Memory B cell (primary cell): ENCODE measurements around the gene AQP9.

Experiments
- ATAC-seq: fragments of 150-1000 bp; cut with Tn5 transposase; 2 replicates; pipeline ENCODE4 v1.10.0; 2021; ENCODE audit warnings: low read depth, mild to moderate bottlenecking, moderate library complexity
- DNase-seq, 2 donors: peaks; one replicate each; pipeline ENCODE4 v3.0.0; 2022; ENCODE audit warnings: low spot score in 2 of 2
- H3K27ac Mint-ChIP-seq: one replicate; pipeline ENCODE4 v1.8.0; 2022; ENCODE audit warnings: mild to moderate bottlenecking, moderate library complexity, mixed read lengths
- H3K27me3 Mint-ChIP-seq: one replicate; pipeline ENCODE4 v1.8.0; 2022; ENCODE audit warnings: mixed read lengths
- H3K36me3 Mint-ChIP-seq: one replicate; pipeline ENCODE4 v1.8.0; 2022; ENCODE audit warnings: mild to moderate bottlenecking, mixed read lengths
- H3K4me1 Mint-ChIP-seq: one replicate; pipeline ENCODE4 v1.8.0; 2022; ENCODE audit warnings: mixed read lengths
- H3K4me3 Mint-ChIP-seq: one replicate; pipeline ENCODE4 v1.8.0; 2022; ENCODE audit warnings: mild to moderate bottlenecking, moderate library complexity, mixed read lengths
- H3K9me3 Mint-ChIP-seq: one replicate; pipeline ENCODE4 v1.8.0; 2022; ENCODE audit warnings: mixed read lengths

AQP9 gene

DNA sequence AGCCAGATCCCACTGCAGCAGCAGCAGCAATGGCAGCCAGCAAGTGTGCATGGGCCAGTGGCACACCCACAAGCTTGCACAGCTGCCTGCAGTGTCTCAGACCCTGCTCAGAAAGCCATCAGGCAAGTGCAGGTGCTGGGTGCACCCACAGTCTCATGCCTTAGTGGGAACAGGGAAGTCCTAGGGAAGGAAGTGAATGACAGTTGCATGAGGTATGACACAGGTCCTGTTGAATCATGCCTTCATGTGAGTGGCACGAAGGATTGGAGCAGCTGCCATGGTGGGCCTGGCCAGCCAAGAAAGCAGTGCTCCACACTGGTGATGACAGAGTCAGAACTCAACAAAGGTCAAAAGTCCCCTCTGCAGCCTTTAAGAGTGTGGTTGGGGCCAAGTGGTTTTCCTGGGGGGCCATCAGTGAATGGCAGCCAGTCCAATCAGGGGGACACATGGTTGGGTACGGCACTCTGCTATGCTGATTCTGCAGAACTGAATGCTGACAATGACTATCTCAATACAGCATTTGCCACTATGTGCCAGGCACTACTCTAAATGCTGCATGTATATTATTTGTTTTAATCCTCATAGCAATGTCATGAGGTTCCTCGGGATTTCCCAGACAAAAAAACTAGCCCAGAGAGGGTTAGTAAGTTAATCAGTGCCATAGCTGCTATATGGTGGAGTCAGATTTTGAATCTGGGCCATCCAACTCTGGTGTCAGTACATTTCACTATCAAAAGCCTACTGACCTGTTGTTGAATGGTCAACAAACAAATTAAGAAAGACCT is 94.3 kb downstream of the AQP9 start:
- no peaks in the 10 kb centered on the region for H3K4me1 Mint-ChIP-seq
- H3K4me3 Mint-ChIP-seq = no peak overlapping the region
- DNase-seq (no peak), ATAC-seq (no peak)
- peaks cover 8% of the 10 kb centered on the region for H3K27me3 Mint-ChIP-seq
- no peak overlapping the region for H3K27ac Mint-ChIP-seq
- H3K9me3 Mint-ChIP-seq = no peaks in the 10 kb centered on the region
- H3K36me3 Mint-ChIP-seq = no peaks in the 10 kb centered on the region

DNA sequence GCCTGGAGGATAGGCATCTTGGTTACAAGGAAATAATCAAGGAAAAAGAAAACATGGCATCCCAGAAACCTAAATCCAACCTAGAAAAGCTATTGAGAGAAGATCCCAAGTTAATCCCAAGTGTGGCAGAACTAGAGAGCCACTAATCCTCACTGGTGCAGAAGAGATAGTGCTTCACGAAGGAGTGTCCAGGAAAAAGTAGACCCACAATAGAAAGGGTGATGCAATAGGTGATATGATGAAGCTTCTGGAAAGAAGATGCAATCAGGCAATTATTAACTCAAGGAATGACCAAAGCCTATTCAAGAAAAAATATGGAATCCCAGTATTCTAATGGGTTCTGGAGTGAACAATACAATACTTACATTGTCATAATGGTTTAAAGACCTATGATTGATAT is 95.2 kb downstream of the AQP9 start:
- H3K4me1 Mint-ChIP-seq = no peaks in the 10 kb centered on the region
- no peaks in the 10 kb centered on the region for H3K36me3 Mint-ChIP-seq
- no peaks in the 10 kb centered on the region for H3K9me3 Mint-ChIP-seq
- ATAC-seq = no peak
- no peak overlapping the region for H3K4me3 Mint-ChIP-seq
- H3K27ac Mint-ChIP-seq = no peak overlapping the region
- no peak for DNase-seq
- H3K27me3 Mint-ChIP-seq = peaks cover 8% of the 10 kb centered on the region
